ENCODE measurements around the gene SPACA4. TPM values are rescaled to one million over a fixed set of nuclear protein-coding genes. Genes with fewer than 3 reads are reported as not detected.
A peak's percentile ranks its signal among the peaks of the same experiment; 100 is the strongest.

SPACA4 gene
- total and polyA plus RNA-seq, 9 of the 15 experiments (the other 6 are each of a cell fraction or from before 2014, with no cell fraction given): not detected

DNA sequence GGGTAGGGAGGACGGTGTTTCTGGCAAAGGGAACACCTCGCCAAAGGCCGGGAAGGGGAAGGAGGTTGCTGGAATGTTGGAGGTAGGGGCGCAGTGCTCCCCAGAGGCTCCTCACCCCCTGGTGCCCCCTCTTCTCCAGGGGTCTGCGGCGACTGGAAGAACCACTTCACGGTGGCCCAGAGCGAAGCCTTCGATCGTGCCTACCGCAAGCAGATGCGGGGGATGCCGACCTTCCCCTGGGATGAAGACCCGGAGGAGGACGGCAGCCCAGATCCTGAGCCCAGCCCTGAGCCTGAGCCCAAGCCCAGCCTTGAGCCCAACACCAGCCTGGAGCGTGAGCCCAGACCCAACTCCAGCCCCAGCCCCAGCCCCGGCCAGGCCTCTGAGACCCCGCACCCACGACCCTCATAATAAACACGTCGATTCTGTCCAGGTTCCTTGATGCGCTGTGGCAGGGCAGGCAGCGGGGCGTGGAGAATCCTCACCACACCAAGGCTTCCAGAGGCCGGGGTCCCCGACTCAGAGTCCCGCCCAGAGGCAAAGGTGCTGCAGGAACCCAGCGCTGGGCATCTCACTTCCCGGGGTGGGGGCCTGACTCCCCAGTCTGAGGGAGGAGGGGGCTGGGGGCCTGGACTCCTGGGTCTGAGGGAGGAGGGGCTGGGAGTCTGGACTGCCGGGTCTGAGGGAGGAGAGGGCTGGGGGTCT lies 7.4 kb upstream of the SPACA4 start:
- intact Hi-C loops (cut with micrococcal nuclease) (no loop called here), in situ Hi-C loops (cut with MboI) (loop anchor here (25.0 kb wide), 1 partner anchor 1513 kb away; no protein-coding TSS in a partner anchor)
- Histone ChIP-seq H3K79me2 (ENCODE audit: control insufficient read depth, insufficient read depth, low read length) (no peaks in the 10 kb centered on the region), H3K27me3 (ENCODE audit: control insufficient read depth in 2 of 2, insufficient read depth in 2 of 2, low read length in 2 of 2) (peaks cover 0 to 7% of the 10 kb centered on the region in 2 experiments; a peak in 2 of 5 replicates), H3K4me3 (no peak overlapping the region), H3K9me3 (replicated peaks; ENCODE audit: control insufficient read depth, insufficient read depth, low read depth, low read length) (no peaks in the 10 kb centered on the region), H3K36me3 (ENCODE audit: control insufficient read depth, insufficient read depth, low read length) (no peaks in the 10 kb centered on the region), H3K9ac (ENCODE audit: insufficient read depth in 1 of 2, low read depth in 2 of 2, low read length in 2 of 2) (peak overlapping the region in 1 of 2 experiments; percentile 52; a peak in 1 of 4 replicates), H3K9me1 (ENCODE audit: control insufficient read depth, insufficient read depth, low read length) (peaks cover 2% of the 10 kb centered on the region), H4K20me1 (replicated peaks; ENCODE audit: control insufficient read depth, insufficient read depth, low read length) (0 out of 2 replicates have a peak, but pooled peaks cover 2% of the 10 kb centered on the region), H3K27ac (ENCODE audit: extremely low read depth, low read depth, low read length) (no peak overlapping the region), H2AFZ (ENCODE audit: low read depth, low read length) (no peak overlapping the region), H3K4me2 (ENCODE audit: insufficient read depth, low read length) (no peak overlapping the region), H3K4me1 (replicated peaks in 1 of 2; ENCODE audit: control insufficient read depth in 2 of 2, insufficient read depth in 2 of 2, low read length in 2 of 2) (peaks cover 0 to 29% of the 10 kb centered on the region in 2 experiments; a peak in 2 of 5 replicates)
- FAIRE-seq (no peak), ATAC-seq (no peak), DNase-seq (ENCODE audit: extremely low read depth in 1 of 4, low spot score in 3 of 4) (no peak)
- POLR2A ChIA-PET: interaction anchor here (0.9 to 1.2 kb wide), 2 partner anchors 12 to 20 kb away, joined by 3 to 4 read pairs; partner anchors contain the start of genes RPL18 and SPHK2
- TF ChIP-seq ZNF263 (CRISPR knock-in tag; IDR thresholded peaks at IDR 0.05; ENCODE audit: borderline replicate concordance) (peak; percentile 88), TCF7L2 (IDR thresholded peaks at IDR 0.05; ENCODE audit: low read depth, low read length) (no peak), POLR2B (IDR thresholded peaks at IDR 0.05; ENCODE audit: low read depth, partially characterized antibody) (no peak), POLR2AphosphoS5 (IDR thresholded peaks at IDR 0.05; ENCODE audit: control insufficient read depth, insufficient read depth, low read depth, low read length) (no peak), CAMTA2 (CRISPR knock-in tag; conservative IDR thresholded peaks at IDR 0.05) (no peak), PTRF (tag; IDR thresholded peaks at IDR 0.05) (no peak)
- CTCF ChIA-PET (ENCODE audit: low intra/inter-chr PET ratio): no interaction called here
- no TSS peak for BruUV-seq (replicated peaks)
- WGBS (ENCODE audit: insufficient coverage, low coverage, missing lambda C conversion rate): 21% methylated on average over 20 of the region's 30 CpGs
